Activated CD4-positive, alpha-beta T cell treated with anti-CD3 and anti-CD28 coated beads for 24 hours (primary cell): ENCODE measurements around the gene SPATA33.

Experiments
- DNase-seq, 2 donors: peaks; one replicate each; pipeline ENCODE4 v3.0.0-alpha.2; 2020; ENCODE audit warnings: low read depth in 2 of 2

The SPATA33 gene

DNA sequence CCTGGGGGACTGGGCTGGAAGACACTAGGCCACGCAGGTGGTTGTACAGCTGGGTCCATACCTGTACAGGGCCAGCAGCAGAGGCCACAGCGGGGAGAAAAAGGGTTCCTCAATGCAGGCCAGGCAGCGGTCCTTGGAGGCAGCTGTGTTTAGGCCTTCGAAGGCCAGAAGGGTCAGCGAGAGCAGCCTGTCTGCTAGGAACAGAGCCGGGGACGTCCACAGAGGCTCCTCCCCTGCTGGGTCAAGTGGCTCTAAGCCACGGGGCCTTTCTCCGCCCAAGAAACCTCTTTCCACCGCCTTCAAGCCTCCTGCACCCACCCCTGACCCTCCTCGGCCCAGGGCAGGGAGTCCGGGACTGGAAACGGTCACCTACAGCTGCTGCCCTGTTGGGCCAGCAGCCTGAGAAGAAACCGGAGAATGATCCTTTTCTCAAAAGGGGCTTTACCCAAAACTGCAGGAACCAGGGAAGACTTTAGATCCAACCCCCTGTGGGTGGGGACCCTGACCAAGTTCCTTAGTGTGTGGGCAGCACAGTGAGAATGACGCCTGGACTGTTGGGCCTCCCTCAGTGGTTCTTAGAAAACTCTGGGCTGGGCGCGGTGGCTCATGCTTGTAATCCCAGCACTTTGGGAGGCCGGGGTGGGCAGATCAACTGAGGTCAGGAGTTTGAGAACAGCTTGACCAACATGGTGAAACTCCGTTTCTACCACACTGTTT lies 52.2 kb downstream of the SPATA33 start:
- DNase-seq, result no peak

DNA sequence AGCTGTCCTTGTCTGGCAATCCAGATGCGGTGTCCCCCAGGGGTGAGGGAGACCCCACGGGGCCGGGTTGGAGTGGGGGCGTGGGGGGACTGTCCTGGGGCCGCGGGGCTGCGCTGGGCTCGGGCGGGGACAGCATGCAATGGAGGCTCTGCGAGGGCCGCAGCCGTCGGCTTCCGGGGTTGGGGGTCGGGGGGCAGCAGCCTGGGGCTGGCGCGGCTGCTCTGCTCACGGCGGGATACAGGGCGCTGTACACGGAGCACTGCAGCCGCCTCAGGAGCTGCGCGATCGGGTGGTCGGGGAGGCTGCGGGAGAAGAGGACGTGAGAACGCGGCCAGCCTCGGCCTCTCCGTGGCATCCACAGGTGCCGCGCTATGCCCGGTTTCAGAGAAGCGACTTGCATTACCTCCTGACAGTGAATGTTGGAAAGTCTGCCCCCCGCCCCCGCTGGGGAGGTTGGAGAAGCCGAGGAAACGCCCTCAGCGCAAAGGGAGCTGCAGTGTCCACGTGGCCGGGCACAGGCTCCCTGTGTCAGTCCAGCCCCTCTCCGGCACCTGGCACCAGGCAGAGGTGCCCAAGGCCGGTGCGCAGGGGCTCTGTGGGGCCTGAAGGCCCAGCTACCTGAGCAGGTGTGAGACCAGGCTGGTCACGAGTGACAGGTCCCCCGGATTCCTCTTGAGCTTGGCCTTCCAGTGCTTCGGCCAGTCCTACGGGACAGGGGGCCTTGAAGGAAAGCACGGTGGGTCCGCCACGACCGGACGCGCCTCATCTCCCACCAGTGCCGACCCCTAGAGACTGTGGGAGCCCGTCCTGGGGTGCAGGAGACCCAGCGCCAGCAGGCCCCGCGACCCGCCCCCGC lies 53.3 kb downstream of the SPATA33 start:
- no peak for DNase-seq

DNA sequence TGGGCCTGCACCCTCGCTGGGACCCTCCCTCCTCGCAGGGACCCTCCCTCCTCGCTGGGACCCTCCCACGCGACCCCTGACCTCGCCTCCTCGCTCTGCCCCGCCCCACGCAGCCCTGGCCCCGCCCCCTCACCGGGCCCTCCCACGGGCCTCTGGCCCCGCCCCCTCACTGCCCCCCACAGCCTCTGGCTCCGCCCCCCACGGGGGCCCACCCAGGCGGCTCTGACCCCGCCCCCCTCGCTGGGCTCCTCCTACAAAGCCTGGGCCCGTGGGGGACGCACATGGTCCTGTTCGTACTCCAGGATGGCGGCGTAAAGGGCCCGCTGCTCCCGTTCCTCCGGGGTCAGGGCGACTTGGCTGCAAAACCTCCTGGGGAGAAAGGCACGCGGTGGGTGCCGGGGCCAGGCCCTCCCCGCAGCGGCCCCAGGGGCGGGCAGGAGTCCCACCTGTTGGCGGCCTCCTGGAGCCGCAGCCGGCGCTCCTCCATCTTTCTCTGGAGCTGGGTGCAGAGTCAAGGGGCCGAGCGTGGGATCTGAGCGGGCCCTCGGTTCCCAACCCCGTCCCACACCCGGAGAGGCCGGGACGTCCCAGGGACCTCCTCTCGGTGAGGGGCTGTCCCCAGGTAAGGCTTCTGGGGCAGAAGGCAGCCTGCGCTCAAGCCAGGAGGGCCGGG lies 54.1 kb downstream of the SPATA33 start:
- peak; percentile 64 to 73 for DNase-seq

DNA sequence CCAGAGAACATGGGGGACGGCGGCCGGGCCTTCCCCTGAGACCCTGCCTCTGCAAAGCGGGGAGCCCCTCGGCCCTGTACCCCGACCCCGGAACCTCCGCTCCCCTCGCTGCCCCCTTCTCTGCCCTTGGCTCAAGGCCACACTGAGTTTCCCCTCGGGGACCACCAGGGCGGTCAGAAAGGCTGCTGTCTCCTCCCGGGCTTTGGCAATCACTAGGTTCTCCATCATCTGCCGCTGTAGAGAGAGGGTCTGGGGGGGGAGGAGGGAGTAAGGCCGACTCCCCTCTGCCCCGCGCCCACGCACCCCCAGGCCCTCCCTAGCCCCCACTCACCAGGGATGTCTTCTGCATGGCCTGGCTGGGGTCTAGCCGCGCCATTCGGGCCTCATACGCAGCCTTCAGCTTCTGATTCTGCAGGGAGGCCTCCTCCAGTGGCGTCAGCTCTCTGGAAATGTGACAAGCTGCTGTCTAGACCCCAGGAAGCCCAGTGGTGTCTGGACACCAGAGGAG lies 54.7 kb downstream of the SPATA33 start:
- DNase-seq, result no peak

DNA sequence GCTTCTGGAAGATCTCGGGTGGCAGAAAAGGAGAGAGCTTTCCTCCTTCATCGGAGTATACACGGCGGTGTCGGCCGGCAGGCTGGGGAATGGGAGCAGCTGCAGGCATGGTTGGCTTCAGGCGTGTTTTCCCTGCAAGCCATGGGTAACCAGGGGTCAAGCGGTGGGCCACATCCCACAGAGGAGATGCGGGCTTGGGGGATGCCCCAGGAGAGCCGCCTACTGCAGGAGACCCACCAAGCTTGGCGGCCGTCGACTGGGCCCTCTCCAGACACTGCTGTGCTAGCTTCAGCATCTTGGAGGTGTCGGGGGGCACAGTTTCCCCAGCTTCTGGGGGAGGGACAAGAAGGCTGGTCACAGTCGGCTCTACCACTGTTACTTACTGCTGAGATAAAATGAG lies 58.9 kb downstream of the SPATA33 start:
- no peak for DNase-seq

DNA sequence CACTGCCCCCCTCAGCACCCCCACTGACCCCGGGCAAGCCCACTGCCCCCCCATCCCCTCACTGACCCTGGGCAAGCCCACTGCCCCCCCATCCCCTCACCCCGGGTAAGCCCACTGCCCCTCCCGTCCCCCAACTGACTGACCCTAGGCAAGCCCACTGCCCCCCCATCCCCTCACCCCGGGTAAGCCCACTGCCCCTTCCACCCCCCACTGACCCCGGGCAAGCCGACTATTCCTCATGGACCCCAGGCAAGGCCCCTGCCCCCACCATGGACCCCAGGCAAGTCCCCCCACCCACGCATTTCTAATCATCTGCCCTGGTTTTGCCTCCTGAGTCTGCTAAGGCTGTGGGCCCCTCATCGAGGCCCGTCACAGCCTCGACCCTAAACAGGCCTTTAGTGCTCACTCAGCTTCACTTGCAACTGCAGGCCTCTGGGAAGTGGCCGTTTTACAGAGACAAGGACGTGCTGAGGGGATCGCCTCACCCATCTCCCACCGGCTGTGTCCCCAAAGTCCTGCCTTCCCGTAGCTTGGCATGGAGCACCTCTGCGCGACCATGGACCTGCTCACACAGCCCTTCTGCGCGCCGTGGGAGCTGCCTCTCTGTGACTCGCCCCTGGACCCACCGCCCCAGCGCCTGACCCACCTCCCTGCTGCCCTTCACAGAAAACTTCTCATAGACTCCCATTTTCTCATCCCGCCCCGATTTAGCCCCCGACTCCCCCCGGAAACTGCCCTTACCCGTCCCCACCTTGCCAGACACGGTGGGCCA lies 59.5 kb downstream of the SPATA33 start:
- no peak for DNase-seq

DNA sequence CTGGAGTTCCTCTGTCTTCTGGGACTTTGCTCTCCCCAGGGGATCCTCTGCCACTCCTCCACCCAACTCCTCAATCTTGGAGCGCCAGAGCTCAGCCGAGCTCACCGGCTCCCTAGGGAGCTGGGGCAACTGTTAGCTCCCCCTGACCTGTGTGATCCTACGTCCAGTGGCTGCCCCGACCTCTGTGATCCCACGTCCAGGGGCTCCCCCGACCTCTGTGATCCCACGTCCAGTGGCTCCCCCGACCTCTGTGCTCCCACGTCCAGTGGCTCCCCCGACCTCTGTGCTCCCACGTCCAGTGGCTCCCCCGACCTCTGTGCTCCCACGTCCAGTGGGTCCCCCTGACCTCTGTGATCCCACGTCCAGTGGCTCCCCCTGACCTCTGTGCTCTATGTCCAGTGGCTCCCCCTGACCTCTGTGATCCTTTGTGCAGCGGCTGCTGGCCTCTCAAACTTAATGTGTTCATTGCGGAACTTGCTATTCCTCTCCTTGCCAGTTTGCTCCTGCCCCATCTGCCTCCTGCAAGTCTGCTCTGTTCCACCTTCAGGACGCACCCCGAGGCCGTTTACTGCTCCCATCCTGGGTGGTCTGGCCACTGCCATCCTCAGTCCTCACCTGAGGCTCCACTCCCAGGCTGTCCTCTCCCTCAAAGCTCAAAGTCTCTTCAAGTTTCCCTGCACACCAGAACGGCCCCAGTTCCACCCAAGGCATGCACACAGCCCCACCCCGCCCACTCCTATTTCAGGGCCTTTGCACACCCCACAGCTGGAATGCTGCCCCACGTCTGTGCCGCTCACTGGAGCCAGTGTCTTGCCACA lies 60.3 kb downstream of the SPATA33 start:
- no peak for DNase-seq
